IMR-90 (cell line): ENCODE data around the gene KBTBD4. TPM values are rescaled to one million over a fixed set of nuclear protein-coding genes. Genes with fewer than 3 reads are reported as not detected.

Experiments
- ATAC-seq: fragments of 200-7000 bp; cut with Tn5 transposase; 2 replicates; pipeline ENCODE4 v1.9.1; 2020; ENCODE audit warnings: low read depth, mild to moderate bottlenecking, moderate library complexity
- BruUV-seq: library from RNA; stranded (reverse); fragments of 400-500 nt; replicated peaks from 2 replicates; lab custom pipeline; 2021; lab: Mats Ljungman, UMichigan
- CTCF ChIA-PET: fragments of 300-600 bp; formaldehyde crosslinking; extraction: SDS; loops from one replicate; lab custom pipeline; 2021; ENCODE audit warnings: antibody characterized with exemption; lab: Yijun Ruan, JAX
- POLR2A ChIA-PET: fragments of 300-600 bp; sonication (Branson Sonifier 250); formaldehyde crosslinking; loops from one replicate; lab custom pipeline; 2022; ENCODE audit warnings: antibody characterized with exemption; ENCODE audit not compliant: unreplicated experiment; lab: Charles Lee
- DNase-seq: peaks from one replicate; pipeline ENCODE4 v3.0.0; 2013
- H2AFZ ChIP-seq: replicated peaks from 2 replicates; pipeline ENCODE3; 2013; ENCODE audit warnings: low read length, mild to moderate bottlenecking; ENCODE audit not compliant: poor library complexity
- H2AK5ac ChIP-seq: 2 replicates; pipeline ENCODE4 v1.6.1; 2013; ENCODE audit warnings: low read depth, low read length, inconsistent platforms
- H2AK9ac ChIP-seq: replicated peaks from 2 replicates; pipeline ENCODE3; 2013; ENCODE audit warnings: mild to moderate bottlenecking, low read depth, low read length, moderate library complexity; ENCODE audit not compliant: poor library complexity
- H2BK120ac ChIP-seq: 2 replicates; pipeline ENCODE4 v1.6.1; 2013; ENCODE audit warnings: low read depth, low read length, inconsistent platforms
- H2BK15ac ChIP-seq: 3 replicates; pipeline ENCODE4 v1.6.1; 2013; ENCODE audit warnings: low read depth, low read length, inconsistent platforms
- H2BK20ac ChIP-seq: 2 replicates; pipeline ENCODE4 v1.6.1; 2013; ENCODE audit warnings: low read depth, mild to moderate bottlenecking, inconsistent platforms, low read length, moderate library complexity
- H2BK5ac ChIP-seq: 2 replicates; pipeline ENCODE4 v1.6.1; 2013; ENCODE audit warnings: mild to moderate bottlenecking, low read depth, low read length, inconsistent platforms; ENCODE audit not compliant: poor library complexity, severe bottlenecking
- H3K14ac ChIP-seq: replicated peaks from 2 replicates; pipeline ENCODE4 v1.6.1; 2013; ENCODE audit warnings: low read depth, low read length, inconsistent platforms
- H3K18ac ChIP-seq: 2 replicates; pipeline ENCODE4 v1.6.1; 2013; ENCODE audit warnings: low read depth, low read length, control low read depth
- H3K23ac ChIP-seq: 2 replicates; pipeline ENCODE4 v1.6.1; 2013; ENCODE audit warnings: low read depth, low read length, inconsistent platforms
- H3K27ac ChIP-seq: 2 replicates; pipeline ENCODE4 v1.5.1; 2013; ENCODE audit warnings: mild to moderate bottlenecking, control low read depth, low read length; ENCODE audit not compliant: insufficient read depth
- H3K27me3 ChIP-seq: 2 replicates; pipeline ENCODE4 v1.6.1; 2013; ENCODE audit warnings: low read length; ENCODE audit not compliant: control insufficient read depth, insufficient read depth
- H3K36me3 ChIP-seq: 2 replicates; pipeline ENCODE4 v1.6.1; 2013; ENCODE audit warnings: low read length, mixed read lengths; ENCODE audit not compliant: control insufficient read depth, insufficient read depth
- H3K4ac ChIP-seq: 2 replicates; pipeline ENCODE4 v1.6.1; 2013; ENCODE audit warnings: low read depth, low read length, inconsistent platforms
- H3K4me1 ChIP-seq: 2 replicates; pipeline ENCODE4 v1.6.1; 2013; ENCODE audit warnings: low read length, mixed read lengths; ENCODE audit not compliant: control insufficient read depth, insufficient read depth
- H3K4me2 ChIP-seq: 2 replicates; pipeline ENCODE4 v1.6.1; 2013; ENCODE audit warnings: low read depth, mild to moderate bottlenecking, control low read depth, low read length, moderate library complexity
- H3K4me3 ChIP-seq: 2 replicates; pipeline ENCODE4 v1.5.1; 2013; ENCODE audit warnings: low read depth, mild to moderate bottlenecking, control low read depth, low read length, moderate library complexity; ENCODE audit not compliant: insufficient read depth
- H3K56ac ChIP-seq: 2 replicates; pipeline ENCODE4 v1.6.1; 2013; ENCODE audit warnings: low read length, inconsistent platforms; ENCODE audit not compliant: insufficient read depth; ENCODE audit errors: extremely low read depth
- H3K79me1 ChIP-seq, 2 experiments: 2 replicates each; pipeline ENCODE4 v1.6.1; 2013; ENCODE audit warnings: low read length in 2 of 2, inconsistent platforms in 1 of 2, low read depth in 1 of 2
- H3K9ac ChIP-seq: 2 replicates; pipeline ENCODE4 v1.6.1; 2013; ENCODE audit warnings: low read depth, low read length, control low read depth
- H3K9me1 ChIP-seq: 2 replicates; pipeline ENCODE4 v1.6.1; 2013; ENCODE audit warnings: low read length, inconsistent platforms; ENCODE audit not compliant: insufficient read depth
- H3K9me3 ChIP-seq: 2 replicates; pipeline ENCODE4 v1.6.1; 2013; ENCODE audit warnings: low read length; ENCODE audit not compliant: control insufficient read depth, insufficient read depth
- H4K20me1 ChIP-seq: 2 replicates; pipeline ENCODE4 v1.6.1; 2013; ENCODE audit warnings: low read length, inconsistent platforms; ENCODE audit not compliant: insufficient read depth
- H4K5ac ChIP-seq: 2 replicates; pipeline ENCODE4 v1.6.1; 2013; ENCODE audit warnings: mild to moderate bottlenecking, low read depth, low read length, control low read depth
- H4K8ac ChIP-seq, 2 experiments: 2 replicates each; pipeline ENCODE4 v1.6.1; 2013; ENCODE audit warnings: low read depth in 2 of 2, low read length in 2 of 2, control low read depth in 1 of 2, inconsistent platforms in 1 of 2
- H4K91ac ChIP-seq: 2 replicates; pipeline ENCODE4 v1.6.1; 2013; ENCODE audit warnings: low read depth, low read length, inconsistent platforms; ENCODE audit not compliant: insufficient read depth
- BHLHE40 ChIP-seq: fragments of 150-350 bp; IDR thresholded peaks from 2 replicates; pipeline ENCODE4 v1.6.1; 2016; ENCODE audit warnings: mild to moderate bottlenecking, low read depth, low read length
- FOS ChIP-seq: fragments of 150-350 bp; IDR thresholded peaks from 2 replicates; pipeline ENCODE4 v1.6.1; 2016; ENCODE audit warnings: low read depth, low read length
- MAFK ChIP-seq: IDR thresholded peaks from 2 replicates; pipeline ENCODE4 v1.6.1; 2012; ENCODE audit warnings: low read depth, low read length, improper control_type of control experiment
- MAZ ChIP-seq: IDR thresholded peaks from 2 replicates; pipeline ENCODE4 v1.6.1; 2012; ENCODE audit warnings: low read depth, mild to moderate bottlenecking, low read length, improper control_type of control experiment, moderate library complexity, borderline replicate concordance
- MXI1 ChIP-seq: IDR thresholded peaks from 2 replicates; pipeline ENCODE4 v1.6.1; 2012; ENCODE audit warnings: low read depth, mild to moderate bottlenecking, low read length, moderate library complexity, borderline replicate concordance
- NFE2L2 ChIP-seq: fragments of 150-350 bp; IDR thresholded peaks from 2 replicates; pipeline ENCODE4 v1.6.1; 2016; ENCODE audit warnings: low read depth, mild to moderate bottlenecking, low read length
- RAD21 ChIP-seq: IDR thresholded peaks from 2 replicates; pipeline ENCODE4 v1.6.1; 2012; ENCODE audit warnings: low read length, improper control_type of control experiment
- RCOR1 ChIP-seq: IDR thresholded peaks from 2 replicates; pipeline ENCODE4 v1.6.1; 2012; ENCODE audit warnings: mild to moderate bottlenecking, low read length, improper control_type of control experiment; ENCODE audit not compliant: insufficient replicate concordance
- RFX5 ChIP-seq: IDR thresholded peaks from 2 replicates; pipeline ENCODE4 v1.8.0; 2012; ENCODE audit warnings: low read depth, mild to moderate bottlenecking, low read length, moderate library complexity
- WGBS, 2 experiments: methylation state at CpG; one replicate each; pipeline versions ENCODE4 v1.1.5 to v1.1.7; 2013; ENCODE audit warnings: missing lambda C conversion rate in 2 of 2; ENCODE audit not compliant: insufficient read length in 1 of 2; ENCODE audit errors: extremely low coverage in 2 of 2; 5-methylcytosine and 5-hydroxymethylcytosine counted together
- dilution Hi-C: fragments of 300-500 bp; cut with HindIII; formaldehyde crosslinking; loops from one replicate; pipeline ENCODE4 v1.14.3; 2018; ENCODE audit warnings: low sequenced_read_pairs; ENCODE audit not compliant: unreplicated experiment
- in situ Hi-C: fragments of 300-500 bp; cut with MboI; formaldehyde crosslinking; loops from 3 replicates; pipeline ENCODE4 v1.14.3; 2019; ENCODE audit warnings: low sequenced_read_pairs, inconsistent platforms, mixed read lengths
- intact Hi-C: fragments of 100-400 bp; cut with micrococcal nuclease; formaldehyde crosslinking; loops from 2 replicates; pipeline ENCODE4 v1.10.0; 2022
- polyA plus RNA-seq, 3 experiments: library from polyadenylated mRNA; depleted of rRNA; stranded (reverse); fragments of >200 nt; gene quantifications; 2 replicates each; pipeline ENCODE4 v1.2.3, GENCODE V29; 2012; ENCODE audit warnings: low replicate concordance in 1 of 3
- total RNA-seq: library from RNA; depleted of rRNA; stranded (reverse); fragments of >200 nt; gene quantifications from 2 replicates; pipeline ENCODE4 v1.2.3, GENCODE V29; 2012
- TF ChIP-seq, protein P1 (sequence below): fragments of 150-350 bp; IDR thresholded peaks from 2 replicates; pipeline ENCODE4 v1.6.1; 2017; ENCODE audit warnings: mild to moderate bottlenecking, antibody characterized with exemption, low read length, low read depth
- TF ChIP-seq, protein P2 (sequence below): fragments of 150-350 bp; IDR thresholded peaks from 2 replicates; pipeline ENCODE4 v1.6.1; 2016; ENCODE audit warnings: low read depth, mild to moderate bottlenecking, low read length, moderate library complexity, borderline replicate concordance
- TF ChIP-seq, protein P3 (sequence below): conservative IDR thresholded peaks from 2 replicates; pipeline ENCODE4 v1.5.1; 2012; ENCODE audit warnings: mild to moderate bottlenecking, low read depth, low read length, improper control_type of control experiment

Gene KBTBD4
- total and polyA plus RNA-seq, 2 of the 4 experiments (the other 2 are of a cell fraction) = 14.9 to 41.6 TPM

DNA sequence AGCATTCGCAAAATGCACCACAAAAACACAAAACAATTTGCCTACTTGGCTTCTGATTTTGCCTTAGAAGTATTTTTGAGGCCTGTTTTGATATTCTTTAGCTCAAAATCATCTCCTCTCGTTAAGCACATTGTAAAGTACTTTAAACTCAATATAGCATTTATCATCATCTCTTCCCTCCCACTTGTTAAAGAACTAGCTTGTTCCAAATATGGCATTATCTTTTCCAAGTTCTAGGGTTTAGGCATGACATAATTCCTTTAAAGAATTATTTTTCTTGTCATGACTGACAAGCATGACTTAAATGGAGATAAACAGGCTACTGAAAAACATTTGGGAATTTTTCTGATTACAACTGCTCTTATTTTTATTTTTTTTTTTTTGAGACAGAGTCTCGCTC, 47.1 kb downstream of the KBTBD4 start:
- Histone ChIP-seq H4K8ac (no peak overlapping the region), H3K4me2 (no peak overlapping the region), H3K79me1 (peaks cover 3 to 73% of the 10 kb centered on the region in 2 experiments; a peak in 3 of 4 replicates), H3K9me1 (0 out of 2 replicates have a peak, but pooled peaks cover 6% of the 10 kb centered on the region), H4K20me1 (peaks cover 96% of the 10 kb centered on the region), H2AFZ (no peak overlapping the region), H2BK5ac (no peak overlapping the region), H3K18ac (no peak overlapping the region), H3K23ac (no peak overlapping the region), H3K27ac (no peak overlapping the region), H3K9ac (no peak overlapping the region), H2AK9ac (no peak overlapping the region), H3K4me3 (no peak overlapping the region), H4K91ac (no peak overlapping the region), H2BK15ac (no peak overlapping the region), H3K27me3 (no peaks in the 10 kb centered on the region), H4K5ac (no peak overlapping the region), H2BK20ac (no peak overlapping the region), H3K4me1 (peaks cover 11% of the 10 kb centered on the region), H2BK120ac (no peak overlapping the region), H3K9me3 (no peaks in the 10 kb centered on the region), H3K14ac (no peak overlapping the region), H3K56ac (no peak overlapping the region), H3K4ac (no peak overlapping the region), H2AK5ac (no peak overlapping the region), H3K36me3 (no peaks in the 10 kb centered on the region; the same call in none of the 2 replicates)
- ChIA-PET CTCF (no interaction called here), POLR2A (no interaction called here)
- in situ Hi-C loops = no loop called here
- intact Hi-C loops = loop anchor here (10.0 kb wide), 1 partner anchor 47 kb away; no protein-coding TSS in a partner anchor
- DNase-seq (no peak), ATAC-seq (no peak)
- TF ChIP-seq NFE2L2 (no peak), RCOR1 (no peak), RFX5 (no peak), MAFK (no peak), RAD21 (no peak), BHLHE40 (no peak), FOS (no peak), MXI1 (no peak), MAZ (no peak)
- TF ChIP-seq, protein P1, sequence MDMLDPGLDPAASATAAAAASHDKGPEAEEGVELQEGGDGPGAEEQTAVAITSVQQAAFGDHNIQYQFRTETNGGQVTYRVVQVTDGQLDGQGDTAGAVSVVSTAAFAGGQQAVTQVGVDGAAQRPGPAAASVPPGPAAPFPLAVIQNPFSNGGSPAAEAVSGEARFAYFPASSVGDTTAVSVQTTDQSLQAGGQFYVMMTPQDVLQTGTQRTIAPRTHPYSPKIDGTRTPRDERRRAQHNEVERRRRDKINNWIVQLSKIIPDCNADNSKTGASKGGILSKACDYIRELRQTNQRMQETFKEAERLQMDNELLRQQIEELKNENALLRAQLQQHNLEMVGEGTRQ = no peak
- TF ChIP-seq, protein P2, sequence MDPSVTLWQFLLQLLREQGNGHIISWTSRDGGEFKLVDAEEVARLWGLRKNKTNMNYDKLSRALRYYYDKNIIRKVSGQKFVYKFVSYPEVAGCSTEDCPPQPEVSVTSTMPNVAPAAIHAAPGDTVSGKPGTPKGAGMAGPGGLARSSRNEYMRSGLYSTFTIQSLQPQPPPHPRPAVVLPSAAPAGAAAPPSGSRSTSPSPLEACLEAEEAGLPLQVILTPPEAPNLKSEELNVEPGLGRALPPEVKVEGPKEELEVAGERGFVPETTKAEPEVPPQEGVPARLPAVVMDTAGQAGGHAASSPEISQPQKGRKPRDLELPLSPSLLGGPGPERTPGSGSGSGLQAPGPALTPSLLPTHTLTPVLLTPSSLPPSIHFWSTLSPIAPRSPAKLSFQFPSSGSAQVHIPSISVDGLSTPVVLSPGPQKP = no peak
- TF ChIP-seq, protein P3, sequence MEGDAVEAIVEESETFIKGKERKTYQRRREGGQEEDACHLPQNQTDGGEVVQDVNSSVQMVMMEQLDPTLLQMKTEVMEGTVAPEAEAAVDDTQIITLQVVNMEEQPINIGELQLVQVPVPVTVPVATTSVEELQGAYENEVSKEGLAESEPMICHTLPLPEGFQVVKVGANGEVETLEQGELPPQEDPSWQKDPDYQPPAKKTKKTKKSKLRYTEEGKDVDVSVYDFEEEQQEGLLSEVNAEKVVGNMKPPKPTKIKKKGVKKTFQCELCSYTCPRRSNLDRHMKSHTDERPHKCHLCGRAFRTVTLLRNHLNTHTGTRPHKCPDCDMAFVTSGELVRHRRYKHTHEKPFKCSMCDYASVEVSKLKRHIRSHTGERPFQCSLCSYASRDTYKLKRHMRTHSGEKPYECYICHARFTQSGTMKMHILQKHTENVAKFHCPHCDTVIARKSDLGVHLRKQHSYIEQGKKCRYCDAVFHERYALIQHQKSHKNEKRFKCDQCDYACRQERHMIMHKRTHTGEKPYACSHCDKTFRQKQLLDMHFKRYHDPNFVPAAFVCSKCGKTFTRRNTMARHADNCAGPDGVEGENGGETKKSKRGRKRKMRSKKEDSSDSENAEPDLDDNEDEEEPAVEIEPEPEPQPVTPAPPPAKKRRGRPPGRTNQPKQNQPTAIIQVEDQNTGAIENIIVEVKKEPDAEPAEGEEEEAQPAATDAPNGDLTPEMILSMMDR = no peak
- no TSS peak for BruUV-seq
- dilution Hi-C loops = no loop called here
- WGBS, 2 experiments = no CpG with 5 or more reads among the region's 3 CpGs
